Fibroblast of gingiva (primary cell): Measurements from ENCODE around the gene GPD1L.

ENCODE experiments used
- DNase-seq: peaks from one replicate; pipeline ENCODE4 v3.0.0-alpha.2; 2011; ENCODE audit warnings: low read depth

The GPD1L gene

DNA sequence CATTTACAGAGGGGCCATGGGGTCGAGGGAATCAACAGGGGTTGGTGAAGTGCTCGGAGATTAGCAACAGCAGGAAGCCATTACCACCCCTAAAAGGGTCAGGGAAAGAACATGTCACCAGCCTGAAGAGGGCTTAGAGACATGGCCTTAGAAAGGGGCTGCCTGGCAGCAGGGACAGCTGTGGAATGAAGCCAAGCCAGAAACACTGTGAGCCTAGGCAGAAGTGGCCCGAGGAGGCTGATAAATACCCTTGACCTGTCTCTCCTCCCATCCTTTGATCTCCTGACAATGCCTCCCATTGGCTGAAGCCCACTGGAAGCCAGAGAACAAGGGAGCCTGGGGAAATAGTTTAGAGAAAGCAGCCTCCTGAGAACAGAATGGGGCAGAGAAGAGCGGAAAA lies 31.4 kb downstream of the GPD1L start:
- DNase-seq, result no peak

- no peak for DNase-seq
These were observed 32.2 kb downstream of the GPD1L start for GRCh38 chr3:32138545-32139104.

DNA sequence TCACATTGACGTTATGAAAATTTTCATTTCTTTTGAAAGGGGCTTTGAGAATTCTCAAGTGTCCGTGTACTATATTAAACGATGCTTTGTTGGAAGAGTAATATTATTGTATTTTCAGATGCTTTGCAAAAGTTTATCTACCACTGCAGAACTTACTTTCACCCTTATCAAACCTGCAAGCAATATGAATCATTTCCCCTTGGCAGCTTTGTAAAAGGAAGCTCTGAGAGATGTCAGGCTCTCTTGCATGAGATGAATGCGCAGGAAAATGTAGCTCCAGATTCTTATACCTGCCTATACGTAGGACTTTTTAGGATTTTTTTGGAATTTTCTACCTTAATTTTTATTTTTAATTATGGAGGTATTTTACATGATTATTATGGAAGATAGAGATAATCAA lies 34.5 kb downstream of the GPD1L start:
- no peak for DNase-seq

GRCh38 chr3:32143849-32144757 lies 37.7 kb downstream of the GPD1L start:
- DNase-seq, result peak; percentile 82

GRCh38 chr3:32146746-32147211 lies 40.4 kb downstream of the GPD1L start:
- DNase-seq, result no peak

GRCh38 chr3:32147509-32147908 lies 41.1 kb downstream of the GPD1L start:
- peak; percentile 39 for DNase-seq

DNA sequence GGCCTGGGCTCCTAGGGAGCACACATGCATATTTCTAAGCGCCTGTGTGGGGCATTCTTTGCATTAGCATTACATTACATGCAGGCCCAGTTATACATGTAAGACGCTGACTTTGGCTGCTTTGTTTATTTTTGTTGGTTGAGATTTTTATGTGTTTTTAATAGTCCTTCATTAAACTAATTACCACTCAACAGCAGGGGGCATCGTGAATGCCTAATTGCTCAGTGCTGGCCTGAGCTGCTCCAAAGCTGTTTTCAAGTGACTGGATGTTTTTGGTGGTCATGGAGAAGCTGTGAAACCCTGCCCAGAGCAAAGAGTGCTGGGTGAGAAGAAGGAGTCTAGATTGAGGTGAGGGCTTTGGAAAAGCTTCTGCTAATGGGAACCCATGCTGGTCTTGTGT lies 41.5 kb downstream of the GPD1L start:
- DNase-seq, result no peak

- no peak for DNase-seq
These were observed 41.9 kb downstream of the GPD1L start for GRCh38 chr3:32148351-32148750.

GRCh38 chr3:32153414-32154204 lies 47.2 kb downstream of the GPD1L start:
- no peak for DNase-seq

GRCh38 chr3:32154205-32154579 lies 47.8 kb downstream of the GPD1L start:
- DNase-seq, result no peak

DNA sequence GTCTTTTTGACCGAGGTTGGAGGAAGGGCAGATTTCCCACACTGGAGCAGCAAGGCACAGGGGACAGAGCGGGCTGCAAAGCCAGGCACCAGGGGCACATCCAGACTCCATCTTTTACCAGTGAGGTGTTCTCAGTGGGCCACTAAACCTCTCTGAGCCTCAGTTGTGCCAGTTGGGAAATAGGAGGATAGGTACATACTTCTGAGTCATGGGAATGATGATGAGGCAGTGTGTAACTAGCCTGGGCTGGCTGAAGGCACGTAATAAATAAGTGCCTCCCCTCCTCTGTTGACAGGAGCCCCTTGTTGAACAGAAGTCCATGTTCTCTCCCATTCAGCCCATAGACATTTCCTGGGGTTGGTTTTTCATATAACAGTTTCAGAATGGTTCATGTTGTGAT lies 48.7 kb downstream of the GPD1L start:
- DNase-seq, result no peak

DNA sequence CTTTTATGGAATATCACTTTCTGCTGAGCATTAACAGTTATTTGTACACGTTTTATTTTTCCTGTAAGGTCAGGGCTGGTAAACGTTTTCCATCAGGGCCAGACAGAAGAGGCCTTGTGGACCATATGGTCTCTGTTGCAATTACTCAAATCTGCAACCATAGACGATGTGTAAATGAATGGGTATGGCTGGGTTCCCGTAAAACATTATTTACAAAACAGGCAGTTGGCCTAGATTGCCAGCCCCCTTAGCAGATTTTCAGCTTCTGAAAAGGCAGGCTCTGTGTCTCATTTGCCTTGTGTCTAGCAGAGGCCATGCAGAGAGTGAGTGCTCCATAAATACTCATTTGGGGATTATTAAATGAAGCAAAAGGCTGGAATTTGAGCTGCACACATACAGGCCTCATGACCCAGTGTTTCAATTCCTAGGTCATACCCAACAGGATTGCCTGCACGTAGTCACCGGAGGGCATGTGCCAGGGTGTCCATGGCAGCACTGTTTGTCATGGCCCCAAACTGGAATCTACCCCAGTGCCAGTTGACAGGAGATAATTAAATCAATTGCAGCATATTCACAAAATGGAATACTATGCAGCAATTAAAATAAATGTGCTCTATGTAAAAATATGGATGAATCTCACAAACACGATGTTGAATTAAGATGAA lies 51.3 kb downstream of the GPD1L start:
- DNase-seq, result no peak

DNA sequence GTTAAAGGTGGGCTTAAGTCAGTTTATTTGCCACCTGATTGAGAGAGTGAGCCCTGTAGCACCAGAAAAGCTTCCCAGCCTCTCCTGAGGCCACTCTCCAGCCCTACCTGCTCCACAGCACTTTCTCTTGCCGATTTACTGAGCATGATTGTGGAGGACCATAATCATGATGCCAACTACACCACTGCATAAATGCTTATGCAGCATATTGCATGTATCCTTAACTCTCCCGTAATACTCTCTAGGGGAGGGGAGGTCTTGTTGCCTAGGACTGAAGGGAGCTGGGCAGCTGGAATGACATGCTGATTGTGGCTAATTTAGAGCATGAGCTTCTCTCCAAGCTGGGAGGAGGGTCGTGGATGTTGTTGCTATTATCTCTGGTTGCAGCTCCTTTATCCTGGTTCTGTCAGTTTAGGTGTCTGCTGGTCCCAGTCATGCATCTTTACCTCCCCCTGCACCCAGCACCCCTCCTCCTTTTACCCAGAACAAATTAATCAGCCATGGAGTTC lies 54.3 kb downstream of the GPD1L start:
- DNase-seq, result no peak

- DNase-seq, result no peak
These were observed 59.0 kb downstream of the GPD1L start for GRCh38 chr3:32165442-32165841.

DNA sequence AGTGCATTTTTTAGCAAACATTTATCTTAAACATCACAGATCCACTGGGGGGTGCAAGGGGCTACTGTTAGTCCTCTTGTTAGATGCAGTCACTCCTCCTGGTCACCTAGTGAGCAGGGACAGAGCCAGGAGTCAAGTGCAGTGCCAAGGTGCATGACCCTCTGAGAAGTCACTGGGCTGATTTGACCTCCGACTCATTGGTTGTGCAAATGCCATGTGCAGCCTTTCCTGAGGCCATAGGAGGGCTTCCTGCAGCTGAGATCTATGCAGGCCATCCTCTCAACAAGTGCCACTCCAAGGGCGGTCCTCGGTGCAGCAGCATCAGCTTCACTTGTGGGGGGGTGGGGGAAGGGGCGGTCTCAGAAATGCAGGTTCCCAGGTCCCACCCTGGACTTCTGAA lies 60.2 kb downstream of the GPD1L start:
- DNase-seq, result no peak

DNA sequence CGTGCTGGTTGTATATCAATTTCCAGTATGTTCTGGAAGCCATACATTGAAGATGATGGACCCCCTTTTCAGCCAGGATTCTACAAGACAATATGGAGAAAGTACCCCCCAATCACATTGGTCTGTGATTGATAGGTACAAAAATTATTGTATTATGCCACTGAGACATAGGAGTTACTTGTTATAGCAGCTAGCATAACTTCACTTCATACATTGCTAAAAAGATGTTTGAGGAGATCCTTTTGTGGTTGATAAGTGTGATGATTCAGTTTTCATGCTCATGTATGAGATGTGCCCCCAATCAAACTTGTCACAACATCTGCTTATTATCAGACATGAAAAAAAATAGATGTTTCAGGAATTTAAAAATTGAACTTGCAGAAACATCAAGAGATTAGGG lies 66.0 kb downstream of the GPD1L start:
- no peak for DNase-seq

DNA sequence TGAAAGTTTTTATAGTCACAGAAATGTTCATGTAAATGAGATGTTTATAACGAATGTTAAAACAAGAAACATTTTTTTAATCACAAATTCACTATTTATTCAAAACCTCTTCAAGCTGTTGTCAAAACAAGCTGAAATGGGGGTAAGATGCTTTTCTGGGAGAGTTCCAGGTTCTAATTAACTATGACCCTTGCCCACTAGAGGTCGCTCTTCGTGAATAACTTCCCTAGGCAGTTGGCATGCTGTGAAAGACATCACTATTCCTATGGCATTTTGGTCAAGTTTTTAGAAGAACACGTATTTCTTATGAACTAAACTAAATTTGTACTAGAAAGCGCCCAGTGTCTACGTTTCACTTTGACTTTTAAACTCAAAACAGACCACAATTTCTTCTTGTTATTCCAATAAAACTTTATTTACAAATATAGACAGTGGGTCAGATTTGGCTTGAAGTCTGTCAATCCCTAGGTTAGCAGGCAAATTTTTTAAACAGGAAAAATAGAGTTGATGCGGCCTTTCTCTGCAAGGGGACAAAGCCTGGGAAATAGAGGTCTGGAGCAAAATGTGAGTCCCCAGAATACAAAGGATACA lies 69.3 kb downstream of the GPD1L start:
- peak; percentile 47 for DNase-seq

- DNase-seq, result peak; percentile 39
These were observed 70.7 kb downstream of the GPD1L start for GRCh38 chr3:32176989-32177701.

- DNase-seq, result peak; percentile 81
These were observed 71.3 kb downstream of the GPD1L start for GRCh38 chr3:32177702-32178198.

DNA sequence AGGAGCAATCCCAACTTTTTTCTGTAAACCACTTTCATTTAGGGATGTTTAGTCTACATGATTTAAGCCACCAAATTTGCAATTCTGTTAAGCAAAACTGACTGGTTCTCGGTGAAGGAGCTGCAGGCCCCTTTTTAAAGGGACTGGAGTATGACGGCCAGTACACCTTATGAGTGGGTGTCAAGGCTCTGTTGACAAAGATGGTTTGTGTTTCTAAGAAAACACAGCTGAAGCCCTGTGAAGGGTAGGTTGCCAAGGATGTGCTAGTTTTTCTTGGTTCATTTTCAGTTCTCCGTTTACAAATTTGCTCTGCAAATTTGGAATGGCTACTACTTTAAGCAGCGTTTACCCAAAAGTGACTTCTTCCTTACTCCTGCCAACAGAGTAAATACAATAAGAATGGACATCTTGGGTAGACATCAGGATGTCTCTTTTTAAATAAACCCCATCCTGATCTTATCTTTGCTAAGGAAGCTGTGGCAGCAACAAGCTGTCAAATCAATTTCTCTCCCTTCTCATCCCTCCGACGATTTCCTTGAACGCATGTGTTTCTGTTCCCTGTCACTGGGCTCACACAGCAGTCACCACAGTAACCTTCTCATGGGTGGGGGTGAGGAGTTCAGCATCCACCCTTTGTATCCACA lies 73.8 kb downstream of the GPD1L start:
- DNase-seq, result no peak
